IMR-90 (cell line): ENCODE data around the gene NADK2. TPM values are rescaled to one million over a fixed set of nuclear protein-coding genes. Genes with fewer than 3 reads are reported as not detected.

Source experiments
- ATAC-seq: fragments of 200-7000 bp; cut with Tn5 transposase; 2 replicates; pipeline ENCODE4 v1.9.1; 2020; ENCODE audit warnings: low read depth, mild to moderate bottlenecking, moderate library complexity
- BruUV-seq: library from RNA; stranded (reverse); fragments of 400-500 nt; replicated peaks from 2 replicates; lab custom pipeline; 2021; lab: Mats Ljungman, UMichigan
- CTCF ChIA-PET: fragments of 300-600 bp; formaldehyde crosslinking; extraction: SDS; loops from one replicate; lab custom pipeline; 2021; ENCODE audit warnings: antibody characterized with exemption; lab: Yijun Ruan, JAX
- POLR2A ChIA-PET: fragments of 300-600 bp; sonication (Branson Sonifier 250); formaldehyde crosslinking; loops from one replicate; lab custom pipeline; 2022; ENCODE audit warnings: antibody characterized with exemption; ENCODE audit not compliant: unreplicated experiment; lab: Charles Lee
- DNase-seq: peaks from one replicate; pipeline ENCODE4 v3.0.0; 2013
- H2AFZ ChIP-seq: replicated peaks from 2 replicates; pipeline ENCODE3; 2013; ENCODE audit warnings: low read length, mild to moderate bottlenecking; ENCODE audit not compliant: poor library complexity
- H2AK5ac ChIP-seq: 2 replicates; pipeline ENCODE4 v1.6.1; 2013; ENCODE audit warnings: low read depth, low read length, inconsistent platforms
- H2AK9ac ChIP-seq: replicated peaks from 2 replicates; pipeline ENCODE3; 2013; ENCODE audit warnings: mild to moderate bottlenecking, low read depth, low read length, moderate library complexity; ENCODE audit not compliant: poor library complexity
- H2BK120ac ChIP-seq: 2 replicates; pipeline ENCODE4 v1.6.1; 2013; ENCODE audit warnings: low read depth, low read length, inconsistent platforms
- H2BK15ac ChIP-seq: 3 replicates; pipeline ENCODE4 v1.6.1; 2013; ENCODE audit warnings: low read depth, low read length, inconsistent platforms
- H2BK20ac ChIP-seq: 2 replicates; pipeline ENCODE4 v1.6.1; 2013; ENCODE audit warnings: low read depth, mild to moderate bottlenecking, inconsistent platforms, low read length, moderate library complexity
- H2BK5ac ChIP-seq: 2 replicates; pipeline ENCODE4 v1.6.1; 2013; ENCODE audit warnings: mild to moderate bottlenecking, low read depth, low read length, inconsistent platforms; ENCODE audit not compliant: poor library complexity, severe bottlenecking
- H3K14ac ChIP-seq: replicated peaks from 2 replicates; pipeline ENCODE4 v1.6.1; 2013; ENCODE audit warnings: low read depth, low read length, inconsistent platforms
- H3K18ac ChIP-seq: 2 replicates; pipeline ENCODE4 v1.6.1; 2013; ENCODE audit warnings: low read depth, low read length, control low read depth
- H3K23ac ChIP-seq: 2 replicates; pipeline ENCODE4 v1.6.1; 2013; ENCODE audit warnings: low read depth, low read length, inconsistent platforms
- H3K27ac ChIP-seq: 2 replicates; pipeline ENCODE4 v1.5.1; 2013; ENCODE audit warnings: mild to moderate bottlenecking, control low read depth, low read length; ENCODE audit not compliant: insufficient read depth
- H3K27me3 ChIP-seq: 2 replicates; pipeline ENCODE4 v1.6.1; 2013; ENCODE audit warnings: low read length; ENCODE audit not compliant: control insufficient read depth, insufficient read depth
- H3K36me3 ChIP-seq: 2 replicates; pipeline ENCODE4 v1.6.1; 2013; ENCODE audit warnings: low read length, mixed read lengths; ENCODE audit not compliant: control insufficient read depth, insufficient read depth
- H3K4ac ChIP-seq: 2 replicates; pipeline ENCODE4 v1.6.1; 2013; ENCODE audit warnings: low read depth, low read length, inconsistent platforms
- H3K4me1 ChIP-seq: 2 replicates; pipeline ENCODE4 v1.6.1; 2013; ENCODE audit warnings: low read length, mixed read lengths; ENCODE audit not compliant: control insufficient read depth, insufficient read depth
- H3K4me2 ChIP-seq: 2 replicates; pipeline ENCODE4 v1.6.1; 2013; ENCODE audit warnings: low read depth, mild to moderate bottlenecking, control low read depth, low read length, moderate library complexity
- H3K4me3 ChIP-seq: 2 replicates; pipeline ENCODE4 v1.5.1; 2013; ENCODE audit warnings: low read depth, mild to moderate bottlenecking, control low read depth, low read length, moderate library complexity; ENCODE audit not compliant: insufficient read depth
- H3K56ac ChIP-seq: 2 replicates; pipeline ENCODE4 v1.6.1; 2013; ENCODE audit warnings: low read length, inconsistent platforms; ENCODE audit not compliant: insufficient read depth; ENCODE audit errors: extremely low read depth
- H3K79me1 ChIP-seq, 2 experiments: 2 replicates each; pipeline ENCODE4 v1.6.1; 2013; ENCODE audit warnings: low read length in 2 of 2, inconsistent platforms in 1 of 2, low read depth in 1 of 2
- H3K9ac ChIP-seq: 2 replicates; pipeline ENCODE4 v1.6.1; 2013; ENCODE audit warnings: low read depth, low read length, control low read depth
- H3K9me1 ChIP-seq: 2 replicates; pipeline ENCODE4 v1.6.1; 2013; ENCODE audit warnings: low read length, inconsistent platforms; ENCODE audit not compliant: insufficient read depth
- H3K9me3 ChIP-seq: 2 replicates; pipeline ENCODE4 v1.6.1; 2013; ENCODE audit warnings: low read length; ENCODE audit not compliant: control insufficient read depth, insufficient read depth
- H4K20me1 ChIP-seq: 2 replicates; pipeline ENCODE4 v1.6.1; 2013; ENCODE audit warnings: low read length, inconsistent platforms; ENCODE audit not compliant: insufficient read depth
- H4K5ac ChIP-seq: 2 replicates; pipeline ENCODE4 v1.6.1; 2013; ENCODE audit warnings: mild to moderate bottlenecking, low read depth, low read length, control low read depth
- H4K8ac ChIP-seq, 2 experiments: 2 replicates each; pipeline ENCODE4 v1.6.1; 2013; ENCODE audit warnings: low read depth in 2 of 2, low read length in 2 of 2, control low read depth in 1 of 2, inconsistent platforms in 1 of 2
- H4K91ac ChIP-seq: 2 replicates; pipeline ENCODE4 v1.6.1; 2013; ENCODE audit warnings: low read depth, low read length, inconsistent platforms; ENCODE audit not compliant: insufficient read depth
- BHLHE40 ChIP-seq: fragments of 150-350 bp; IDR thresholded peaks from 2 replicates; pipeline ENCODE4 v1.6.1; 2016; ENCODE audit warnings: mild to moderate bottlenecking, low read depth, low read length
- CEBPB ChIP-seq: IDR thresholded peaks from 2 replicates; pipeline ENCODE4 v1.6.1; 2012; ENCODE audit warnings: low read depth, low read length, improper control_type of control experiment
- CHD1 ChIP-seq: IDR thresholded peaks from 2 replicates; pipeline ENCODE4 v1.6.1; 2012; ENCODE audit warnings: low read depth, low read length, improper control_type of control experiment
- MAFK ChIP-seq: IDR thresholded peaks from 2 replicates; pipeline ENCODE4 v1.6.1; 2012; ENCODE audit warnings: low read depth, low read length, improper control_type of control experiment
- MAZ ChIP-seq: IDR thresholded peaks from 2 replicates; pipeline ENCODE4 v1.6.1; 2012; ENCODE audit warnings: low read depth, mild to moderate bottlenecking, low read length, improper control_type of control experiment, moderate library complexity, borderline replicate concordance
- MXI1 ChIP-seq: IDR thresholded peaks from 2 replicates; pipeline ENCODE4 v1.6.1; 2012; ENCODE audit warnings: low read depth, mild to moderate bottlenecking, low read length, moderate library complexity, borderline replicate concordance
- NFE2L2 ChIP-seq: fragments of 150-350 bp; IDR thresholded peaks from 2 replicates; pipeline ENCODE4 v1.6.1; 2016; ENCODE audit warnings: low read depth, mild to moderate bottlenecking, low read length
- POLR2A ChIP-seq: IDR thresholded peaks from 2 replicates; pipeline ENCODE4 v1.6.1; 2012; ENCODE audit warnings: mild to moderate bottlenecking, low read depth, low read length
- RCOR1 ChIP-seq: IDR thresholded peaks from 2 replicates; pipeline ENCODE4 v1.6.1; 2012; ENCODE audit warnings: mild to moderate bottlenecking, low read length, improper control_type of control experiment; ENCODE audit not compliant: insufficient replicate concordance
- RFX5 ChIP-seq: IDR thresholded peaks from 2 replicates; pipeline ENCODE4 v1.8.0; 2012; ENCODE audit warnings: low read depth, mild to moderate bottlenecking, low read length, moderate library complexity
- SMC3 ChIP-seq: fragments of 150-350 bp; IDR thresholded peaks from 2 replicates; pipeline ENCODE4 v1.6.1; 2016; ENCODE audit warnings: low read depth, mild to moderate bottlenecking, antibody characterized with exemption, low read length, moderate library complexity
- WGBS, 2 experiments: methylation state at CpG; one replicate each; pipeline versions ENCODE4 v1.1.5 to v1.1.7; 2013; ENCODE audit warnings: missing lambda C conversion rate in 2 of 2; ENCODE audit not compliant: insufficient read length in 1 of 2; ENCODE audit errors: extremely low coverage in 2 of 2; 5-methylcytosine and 5-hydroxymethylcytosine counted together
- dilution Hi-C: fragments of 300-500 bp; cut with HindIII; formaldehyde crosslinking; loops from one replicate; pipeline ENCODE4 v1.14.3; 2018; ENCODE audit warnings: low sequenced_read_pairs; ENCODE audit not compliant: unreplicated experiment
- in situ Hi-C: fragments of 300-500 bp; cut with MboI; formaldehyde crosslinking; loops from 3 replicates; pipeline ENCODE4 v1.14.3; 2019; ENCODE audit warnings: low sequenced_read_pairs, inconsistent platforms, mixed read lengths
- intact Hi-C: fragments of 100-400 bp; cut with micrococcal nuclease; formaldehyde crosslinking; loops from 2 replicates; pipeline ENCODE4 v1.10.0; 2022
- polyA plus RNA-seq, 3 experiments: library from polyadenylated mRNA; depleted of rRNA; stranded (reverse); fragments of >200 nt; gene quantifications; 2 replicates each; pipeline ENCODE4 v1.2.3, GENCODE V29; 2012; ENCODE audit warnings: low replicate concordance in 1 of 3
- total RNA-seq: library from RNA; depleted of rRNA; stranded (reverse); fragments of >200 nt; gene quantifications from 2 replicates; pipeline ENCODE4 v1.2.3, GENCODE V29; 2012
- TF ChIP-seq, protein P1 (sequence below): fragments of 150-350 bp; IDR thresholded peaks from 2 replicates; pipeline ENCODE4 v1.6.1; 2016; ENCODE audit warnings: low read depth, mild to moderate bottlenecking, low read length, moderate library complexity, borderline replicate concordance
- TF ChIP-seq, protein P2 (sequence below): conservative IDR thresholded peaks from 2 replicates; pipeline ENCODE4 v1.5.1; 2012; ENCODE audit warnings: mild to moderate bottlenecking, low read depth, low read length, improper control_type of control experiment

Gene NADK2
- total and polyA plus RNA-seq, 2 of the 4 experiments (the other 2 are of a cell fraction), result 7.4 to 17.4 TPM

DNA sequence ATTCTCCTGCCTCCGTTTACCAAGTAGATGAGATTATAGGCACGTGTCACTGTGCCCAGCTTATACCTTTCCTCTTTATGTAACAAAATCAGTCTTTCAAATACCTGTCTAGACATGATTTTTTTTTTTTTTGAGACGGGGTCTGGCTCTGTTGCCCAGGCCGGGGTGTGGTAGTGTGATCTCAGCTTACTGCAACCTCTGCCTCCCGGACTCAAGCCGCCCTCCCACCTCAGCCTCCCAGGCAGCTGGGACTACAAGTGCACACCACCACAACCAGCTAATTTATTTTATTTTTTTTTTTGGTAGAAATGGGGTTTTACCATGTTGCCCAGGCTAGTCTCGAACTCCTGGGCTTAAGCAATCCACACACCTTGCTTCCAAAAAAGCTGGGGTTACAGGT lies 13.2 kb downstream of the NADK2 start:
- TF ChIP-seq RCOR1 (no peak), MAFK (no peak), BHLHE40 (no peak), CHD1 (no peak), RFX5 (no peak), MAZ (no peak), MXI1 (no peak), SMC3 (no peak), CEBPB (no peak), NFE2L2 (no peak), POLR2A (no peak)
- TF ChIP-seq, protein P1, sequence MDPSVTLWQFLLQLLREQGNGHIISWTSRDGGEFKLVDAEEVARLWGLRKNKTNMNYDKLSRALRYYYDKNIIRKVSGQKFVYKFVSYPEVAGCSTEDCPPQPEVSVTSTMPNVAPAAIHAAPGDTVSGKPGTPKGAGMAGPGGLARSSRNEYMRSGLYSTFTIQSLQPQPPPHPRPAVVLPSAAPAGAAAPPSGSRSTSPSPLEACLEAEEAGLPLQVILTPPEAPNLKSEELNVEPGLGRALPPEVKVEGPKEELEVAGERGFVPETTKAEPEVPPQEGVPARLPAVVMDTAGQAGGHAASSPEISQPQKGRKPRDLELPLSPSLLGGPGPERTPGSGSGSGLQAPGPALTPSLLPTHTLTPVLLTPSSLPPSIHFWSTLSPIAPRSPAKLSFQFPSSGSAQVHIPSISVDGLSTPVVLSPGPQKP, result no peak
- TF ChIP-seq, protein P2, sequence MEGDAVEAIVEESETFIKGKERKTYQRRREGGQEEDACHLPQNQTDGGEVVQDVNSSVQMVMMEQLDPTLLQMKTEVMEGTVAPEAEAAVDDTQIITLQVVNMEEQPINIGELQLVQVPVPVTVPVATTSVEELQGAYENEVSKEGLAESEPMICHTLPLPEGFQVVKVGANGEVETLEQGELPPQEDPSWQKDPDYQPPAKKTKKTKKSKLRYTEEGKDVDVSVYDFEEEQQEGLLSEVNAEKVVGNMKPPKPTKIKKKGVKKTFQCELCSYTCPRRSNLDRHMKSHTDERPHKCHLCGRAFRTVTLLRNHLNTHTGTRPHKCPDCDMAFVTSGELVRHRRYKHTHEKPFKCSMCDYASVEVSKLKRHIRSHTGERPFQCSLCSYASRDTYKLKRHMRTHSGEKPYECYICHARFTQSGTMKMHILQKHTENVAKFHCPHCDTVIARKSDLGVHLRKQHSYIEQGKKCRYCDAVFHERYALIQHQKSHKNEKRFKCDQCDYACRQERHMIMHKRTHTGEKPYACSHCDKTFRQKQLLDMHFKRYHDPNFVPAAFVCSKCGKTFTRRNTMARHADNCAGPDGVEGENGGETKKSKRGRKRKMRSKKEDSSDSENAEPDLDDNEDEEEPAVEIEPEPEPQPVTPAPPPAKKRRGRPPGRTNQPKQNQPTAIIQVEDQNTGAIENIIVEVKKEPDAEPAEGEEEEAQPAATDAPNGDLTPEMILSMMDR, result no peak
- no peaks in the 10 kb centered on the region; the same call in 1 of the 2 replicates for H4K20me1 ChIP-seq
- H3K18ac ChIP-seq, result peak overlapping the region; percentile 33; the same call in 1 of the 2 replicates
- DNase-seq (no peak), ATAC-seq (no peak)
- BruUV-seq, result no TSS peak
- H2BK5ac ChIP-seq, result peak overlapping the region; percentile 76
- no peak overlapping the region; the same call in 1 of the 2 replicates for H2BK20ac ChIP-seq
- peaks cover 4% of the 10 kb centered on the region for H3K36me3 ChIP-seq
- H4K91ac ChIP-seq, result no peak overlapping the region
- H3K27ac ChIP-seq, result peak overlapping the region; percentile 75
- peak overlapping the region; percentile 48 for H3K4ac ChIP-seq
- H4K8ac ChIP-seq, result peak overlapping the region; percentile 79 to 86; a peak in 2 of 4 replicates
- in situ Hi-C loops (loop anchor here (10.0 kb wide), 1 partner anchor 76 kb away; the partner anchor contains the start of gene RANBP3L), dilution Hi-C loops (no loop called here), intact Hi-C loops (no loop called here)
- peak overlapping the region; percentile 29 for H3K4me2 ChIP-seq
- no peak overlapping the region for H3K23ac ChIP-seq
- 0 out of 2 replicates have a peak overlapping the region, but pooled peaks have one; percentile 29 for H3K14ac ChIP-seq
- H3K4me1 ChIP-seq, result peaks cover 5% of the 10 kb centered on the region
- peak overlapping the region; percentile 92; the same call in 1 of the 3 replicates for H2BK15ac ChIP-seq
- H2AK9ac ChIP-seq, result no peak overlapping the region
- ChIA-PET CTCF (no interaction called here), POLR2A (interaction anchor here (0.6 kb wide), 2 partner anchors 19 to 32 kb away, joined by 3 to 4 read pairs; no protein-coding TSS in a partner anchor)
- H4K5ac ChIP-seq, result no peak overlapping the region; the same call in 1 of the 2 replicates
- no peak overlapping the region for H2AFZ ChIP-seq
- no peaks in the 10 kb centered on the region for H3K9me1 ChIP-seq
- H2BK120ac ChIP-seq, result 0 out of 2 replicates have a peak overlapping the region, but pooled peaks have one; percentile 16
- H2AK5ac ChIP-seq, result peak overlapping the region; percentile 81
- H3K27me3 ChIP-seq, result no peaks in the 10 kb centered on the region
- no peaks in the 10 kb centered on the region for H3K9me3 ChIP-seq
- WGBS, 2 experiments, result no CpG with 5 or more reads among the region's 7 CpGs
- H3K4me3 ChIP-seq, result no peak overlapping the region
- peaks cover 5 to 17% of the 10 kb centered on the region in 2 experiments; a peak in 2 of 4 replicates for H3K79me1 ChIP-seq
- H3K9ac ChIP-seq, result no peak overlapping the region
- 0 out of 2 replicates have a peak overlapping the region, but pooled peaks have one; percentile 19 for H3K56ac ChIP-seq
